ENCODE data around the gene PTPRA. TPM values are rescaled to one million over a fixed set of nuclear protein-coding genes. Genes with fewer than 3 reads are reported as not detected.

PTPRA gene
- total RNA-seq, 1 donor from 2014 or later, result 23.5 TPM

DNA sequence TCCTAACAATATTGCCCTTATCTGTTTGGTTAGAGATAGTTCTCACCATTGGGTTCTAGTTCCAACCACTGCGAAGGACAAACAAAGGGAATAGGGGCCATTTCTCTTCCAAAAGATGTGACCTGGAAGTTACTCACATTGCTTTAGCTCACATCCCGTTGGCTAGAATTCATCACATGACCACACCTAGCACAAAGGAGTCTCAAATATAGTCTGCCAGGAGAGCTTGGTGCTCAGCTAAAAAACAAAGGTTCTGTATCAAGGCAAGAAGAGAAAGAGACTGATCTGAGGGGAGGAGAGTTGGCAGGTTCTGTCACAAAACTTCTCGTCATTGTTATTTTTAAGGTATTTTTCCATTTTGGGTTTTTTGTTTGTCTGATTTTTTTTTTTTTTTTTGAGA lies 100.3 kb downstream of the PTPRA start:
- TF ChIP-seq, protein P1, sequence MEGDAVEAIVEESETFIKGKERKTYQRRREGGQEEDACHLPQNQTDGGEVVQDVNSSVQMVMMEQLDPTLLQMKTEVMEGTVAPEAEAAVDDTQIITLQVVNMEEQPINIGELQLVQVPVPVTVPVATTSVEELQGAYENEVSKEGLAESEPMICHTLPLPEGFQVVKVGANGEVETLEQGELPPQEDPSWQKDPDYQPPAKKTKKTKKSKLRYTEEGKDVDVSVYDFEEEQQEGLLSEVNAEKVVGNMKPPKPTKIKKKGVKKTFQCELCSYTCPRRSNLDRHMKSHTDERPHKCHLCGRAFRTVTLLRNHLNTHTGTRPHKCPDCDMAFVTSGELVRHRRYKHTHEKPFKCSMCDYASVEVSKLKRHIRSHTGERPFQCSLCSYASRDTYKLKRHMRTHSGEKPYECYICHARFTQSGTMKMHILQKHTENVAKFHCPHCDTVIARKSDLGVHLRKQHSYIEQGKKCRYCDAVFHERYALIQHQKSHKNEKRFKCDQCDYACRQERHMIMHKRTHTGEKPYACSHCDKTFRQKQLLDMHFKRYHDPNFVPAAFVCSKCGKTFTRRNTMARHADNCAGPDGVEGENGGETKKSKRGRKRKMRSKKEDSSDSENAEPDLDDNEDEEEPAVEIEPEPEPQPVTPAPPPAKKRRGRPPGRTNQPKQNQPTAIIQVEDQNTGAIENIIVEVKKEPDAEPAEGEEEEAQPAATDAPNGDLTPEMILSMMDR (IDR thresholded peaks at IDR 0.05; ENCODE audit: borderline replicate concordance), result no peak
- H3K36me3 ChIP-seq, result peaks cover 17% of the 10 kb centered on the region
- intact Hi-C loops (cut with micrococcal nuclease), result no loop called here
- H3K4me1 ChIP-seq, result no peaks in the 10 kb centered on the region
- H3K4me3 ChIP-seq, result no peak overlapping the region
- no peak for DNase-seq
- no peaks in the 10 kb centered on the region for H3K27me3 ChIP-seq (ENCODE audit: low read depth)
- H3K27ac ChIP-seq (replicated peaks), result no peak overlapping the region
- no peaks in the 10 kb centered on the region for H3K9me3 ChIP-seq (replicated peaks)

DNA sequence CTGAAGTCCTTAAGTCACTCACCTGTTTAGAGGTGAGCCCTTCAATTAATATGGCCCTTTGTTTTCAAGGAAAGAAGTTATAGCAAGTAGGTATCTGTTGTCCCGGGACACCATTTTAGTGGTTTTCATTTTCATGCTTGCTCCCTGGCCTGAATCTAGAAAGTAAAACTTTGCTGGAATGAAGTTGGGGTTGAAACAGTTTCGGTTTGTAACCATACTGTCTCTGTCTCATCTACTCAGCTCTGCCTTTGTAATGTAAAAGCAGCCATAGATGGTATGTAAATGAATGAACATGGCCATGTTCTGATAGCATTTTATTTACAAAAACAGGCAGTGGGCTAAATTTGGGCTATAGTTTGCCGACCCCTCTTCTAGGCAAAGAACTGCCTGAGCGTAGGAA lies 105.2 kb downstream of the PTPRA start:
- intact Hi-C loops (cut with micrococcal nuclease), result no loop called here
- no peak overlapping the region for H3K4me3 ChIP-seq
- no peak overlapping the region for H3K27ac ChIP-seq (replicated peaks)
- TF ChIP-seq, protein P1 (IDR thresholded peaks at IDR 0.05; ENCODE audit: borderline replicate concordance), result no peak
- no peaks in the 10 kb centered on the region for H3K27me3 ChIP-seq (ENCODE audit: low read depth)
- no peaks in the 10 kb centered on the region for H3K9me3 ChIP-seq (replicated peaks)
- no peak for DNase-seq
- H3K36me3 ChIP-seq, result peaks cover 5% of the 10 kb centered on the region
- no peaks in the 10 kb centered on the region for H3K4me1 ChIP-seq

DNA sequence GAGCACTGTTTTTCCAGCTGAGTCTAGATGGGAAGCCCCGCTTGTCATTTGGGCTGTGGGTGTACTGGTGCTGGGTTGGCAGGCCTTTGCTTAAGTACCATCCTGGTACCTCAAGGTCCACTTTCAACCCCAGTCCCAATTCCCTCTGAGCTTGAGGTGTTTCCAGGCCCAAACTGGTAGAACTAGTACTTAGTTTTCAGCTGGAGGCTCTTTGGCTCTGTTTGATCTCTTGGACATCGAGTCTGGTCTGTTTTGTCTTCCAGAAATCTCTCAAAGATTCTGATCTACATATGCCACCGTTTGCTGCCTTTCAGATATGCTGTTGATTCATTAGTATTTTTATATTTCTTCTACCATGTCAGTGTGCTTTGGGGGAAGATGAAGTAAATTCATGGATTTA lies 108.4 kb downstream of the PTPRA start:
- Histone ChIP-seq H3K27ac (replicated peaks) (no peak overlapping the region), H3K36me3 (peaks cover 5% of the 10 kb centered on the region), H3K4me1 (peaks cover 16% of the 10 kb centered on the region), H3K9me3 (replicated peaks) (no peaks in the 10 kb centered on the region), H3K27me3 (ENCODE audit: low read depth) (no peaks in the 10 kb centered on the region), H3K4me3 (no peak overlapping the region)
- DNase-seq, result no peak
- TF ChIP-seq, protein P1 (IDR thresholded peaks at IDR 0.05; ENCODE audit: borderline replicate concordance), result no peak
- intact Hi-C loops (cut with micrococcal nuclease), result no loop called here

DNA sequence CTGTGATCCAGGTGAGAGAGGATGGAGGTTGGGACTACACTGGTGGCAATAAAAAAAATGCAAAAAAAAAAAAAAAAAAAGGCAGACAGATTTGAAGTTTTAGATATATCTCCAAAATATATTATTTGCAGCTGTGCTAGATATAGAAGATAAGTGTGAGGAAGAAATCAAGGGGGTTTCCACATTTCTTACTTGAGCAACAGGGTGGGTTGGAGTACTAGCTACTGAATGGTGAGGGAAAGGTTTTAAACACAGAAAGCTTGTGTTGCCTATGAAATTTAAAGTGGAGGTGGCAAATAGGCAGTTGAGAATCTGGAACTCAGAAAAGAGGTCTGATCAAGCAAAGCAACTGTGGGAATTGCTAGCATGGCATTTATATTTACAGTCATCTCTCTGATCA lies 110.2 kb downstream of the PTPRA start:
- Histone ChIP-seq H3K27ac (replicated peaks) (no peak overlapping the region), H3K4me3 (no peak overlapping the region), H3K9me3 (replicated peaks) (no peaks in the 10 kb centered on the region), H3K36me3 (peaks cover 23% of the 10 kb centered on the region), H3K4me1 (peaks cover 16% of the 10 kb centered on the region), H3K27me3 (ENCODE audit: low read depth) (no peaks in the 10 kb centered on the region)
- TF ChIP-seq, protein P1 (IDR thresholded peaks at IDR 0.05; ENCODE audit: borderline replicate concordance), result no peak
- intact Hi-C loops (cut with micrococcal nuclease), result no loop called here
- DNase-seq, result no peak

DNA sequence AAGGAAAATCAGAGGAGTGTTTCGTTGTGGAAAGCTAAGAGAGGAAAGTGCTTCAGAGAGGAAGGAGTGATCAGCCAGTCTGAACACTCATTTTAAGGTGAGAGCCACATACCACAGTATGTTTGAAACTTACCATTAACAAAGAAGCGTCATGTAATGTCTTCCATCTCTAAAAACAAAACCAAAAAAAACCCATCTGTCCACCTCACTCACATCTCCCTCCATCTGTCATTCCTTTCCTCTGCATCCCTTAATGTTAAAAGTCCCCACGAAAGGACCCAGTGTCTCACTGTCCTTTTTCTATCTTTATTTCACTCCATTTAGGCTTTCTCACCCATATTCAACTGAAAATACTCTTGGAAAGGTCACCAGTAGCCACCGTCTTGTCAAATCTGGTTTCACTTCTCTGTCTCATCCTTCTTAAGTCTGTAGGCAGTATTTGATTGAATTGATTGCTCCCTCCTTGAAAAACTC lies 110.8 kb downstream of the PTPRA start:
- peaks cover 16% of the 10 kb centered on the region for H3K4me1 ChIP-seq
- H3K36me3 ChIP-seq, result peaks cover 28% of the 10 kb centered on the region
- H3K27me3 ChIP-seq (ENCODE audit: low read depth), result no peaks in the 10 kb centered on the region
- H3K27ac ChIP-seq (replicated peaks), result no peak overlapping the region
- no peak for DNase-seq
- intact Hi-C loops (cut with micrococcal nuclease), result no loop called here
- TF ChIP-seq, protein P1 (IDR thresholded peaks at IDR 0.05; ENCODE audit: borderline replicate concordance), result no peak
- H3K9me3 ChIP-seq (replicated peaks), result no peaks in the 10 kb centered on the region
- no peak overlapping the region for H3K4me3 ChIP-seq
